Measurements from ENCODE around the gene LMTK2.

- TF ChIP-seq, protein P1, sequence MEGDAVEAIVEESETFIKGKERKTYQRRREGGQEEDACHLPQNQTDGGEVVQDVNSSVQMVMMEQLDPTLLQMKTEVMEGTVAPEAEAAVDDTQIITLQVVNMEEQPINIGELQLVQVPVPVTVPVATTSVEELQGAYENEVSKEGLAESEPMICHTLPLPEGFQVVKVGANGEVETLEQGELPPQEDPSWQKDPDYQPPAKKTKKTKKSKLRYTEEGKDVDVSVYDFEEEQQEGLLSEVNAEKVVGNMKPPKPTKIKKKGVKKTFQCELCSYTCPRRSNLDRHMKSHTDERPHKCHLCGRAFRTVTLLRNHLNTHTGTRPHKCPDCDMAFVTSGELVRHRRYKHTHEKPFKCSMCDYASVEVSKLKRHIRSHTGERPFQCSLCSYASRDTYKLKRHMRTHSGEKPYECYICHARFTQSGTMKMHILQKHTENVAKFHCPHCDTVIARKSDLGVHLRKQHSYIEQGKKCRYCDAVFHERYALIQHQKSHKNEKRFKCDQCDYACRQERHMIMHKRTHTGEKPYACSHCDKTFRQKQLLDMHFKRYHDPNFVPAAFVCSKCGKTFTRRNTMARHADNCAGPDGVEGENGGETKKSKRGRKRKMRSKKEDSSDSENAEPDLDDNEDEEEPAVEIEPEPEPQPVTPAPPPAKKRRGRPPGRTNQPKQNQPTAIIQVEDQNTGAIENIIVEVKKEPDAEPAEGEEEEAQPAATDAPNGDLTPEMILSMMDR (conservative IDR thresholded peaks at IDR 0.05; ENCODE audit: low read length) = no peak
- TF ChIP-seq EZH2phosphoT487 (IDR thresholded peaks at IDR 0.05; ENCODE audit: borderline replicate concordance, low read depth, low read length) = no peak
These were observed 142.4 kb downstream of the LMTK2 start for GRCh38 chr7:98249106-98249505.

Data from OCI-LY7 (cell line).